ENCODE results near the gene CLRN1. TPM values are rescaled to one million over a fixed set of nuclear protein-coding genes. Genes with fewer than 3 reads are reported as not detected.
A peak's percentile ranks its signal among the peaks of the same experiment; 100 is the strongest.

The CLRN1 gene
- polyA plus RNA-seq, 3 donors: not detected

DNA sequence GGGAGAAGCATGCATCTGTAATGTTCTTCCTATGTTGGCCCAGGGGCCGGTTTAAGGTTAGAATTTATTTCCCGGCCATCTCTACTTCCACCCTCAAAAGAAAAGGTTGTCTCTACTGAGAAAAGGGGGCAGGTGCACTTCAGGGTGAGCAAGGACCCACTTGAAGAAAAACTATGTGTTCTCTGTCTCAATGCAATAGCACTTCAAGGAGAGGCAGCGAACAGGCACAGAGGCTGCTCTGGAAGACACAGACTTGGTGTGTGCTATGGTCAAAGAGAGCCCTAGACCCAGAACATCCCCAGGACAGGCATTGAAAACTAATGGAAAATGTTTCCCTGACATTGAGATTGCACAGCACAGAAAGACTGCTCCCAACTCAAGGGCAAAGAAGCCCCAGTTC is 74.9 kb downstream of the CLRN1 start:
- WGBS (ENCODE audit: insufficient coverage): 100% methylated on average over 1 of the region's 3 CpGs
- Histone ChIP-seq H3K9me3 (replicated peaks in 1 of 2; ENCODE audit: control insufficient read depth in 1 of 2, insufficient read depth in 1 of 2, low read length in 2 of 2) (no peaks in the 10 kb centered on the region), H3K4me1 (ENCODE audit: control insufficient read depth in 1 of 2, insufficient read depth in 2 of 2, low read length in 2 of 2) (peaks cover 9 to 12% of the 10 kb centered on the region in 2 donors), H3K4me3 (replicated peaks in 1 of 3; ENCODE audit: low read depth in 2 of 3, low read length in 3 of 3) (no peak overlapping the region), H3K79me2 (ENCODE audit: insufficient read depth, low read length) (no peaks in the 10 kb centered on the region), H3K4me2 (replicated peaks; ENCODE audit: extremely low read depth, low read length, poor library complexity, severe bottlenecking) (no peak overlapping the region), H3K27me3 (ENCODE audit: control insufficient read depth in 2 of 2, insufficient read depth in 2 of 2, low read length in 2 of 2) (no peaks in the 10 kb centered on the region), H3K9ac (ENCODE audit: insufficient read depth, low read length, poor library complexity, severe bottlenecking) (no peak overlapping the region), H2AFZ (ENCODE audit: insufficient read depth, low read depth, low read length, poor library complexity, severe bottlenecking) (no peak overlapping the region), H3K27ac (ENCODE audit: low read depth in 1 of 2, low read length in 2 of 2) (no peak overlapping the region), H3K36me3 (replicated peaks in 1 of 2; ENCODE audit: control insufficient read depth in 1 of 2, insufficient read depth in 2 of 2, low read length in 2 of 2) (no peaks in the 10 kb centered on the region), H4K20me1 (ENCODE audit: insufficient read depth, low read length) (no peaks in the 10 kb centered on the region)
- H3K27me3 Mint-ChIP-seq (ENCODE audit: low read depth in 3 of 3): peaks cover 0 to 5% (median 0%) of the 10 kb centered on the region in 3 donors
- no peak for DNase-seq
- peaks cover 16% of the 10 kb centered on the region for H3K4me1 Mint-ChIP-seq
- TF ChIP-seq, protein P1, sequence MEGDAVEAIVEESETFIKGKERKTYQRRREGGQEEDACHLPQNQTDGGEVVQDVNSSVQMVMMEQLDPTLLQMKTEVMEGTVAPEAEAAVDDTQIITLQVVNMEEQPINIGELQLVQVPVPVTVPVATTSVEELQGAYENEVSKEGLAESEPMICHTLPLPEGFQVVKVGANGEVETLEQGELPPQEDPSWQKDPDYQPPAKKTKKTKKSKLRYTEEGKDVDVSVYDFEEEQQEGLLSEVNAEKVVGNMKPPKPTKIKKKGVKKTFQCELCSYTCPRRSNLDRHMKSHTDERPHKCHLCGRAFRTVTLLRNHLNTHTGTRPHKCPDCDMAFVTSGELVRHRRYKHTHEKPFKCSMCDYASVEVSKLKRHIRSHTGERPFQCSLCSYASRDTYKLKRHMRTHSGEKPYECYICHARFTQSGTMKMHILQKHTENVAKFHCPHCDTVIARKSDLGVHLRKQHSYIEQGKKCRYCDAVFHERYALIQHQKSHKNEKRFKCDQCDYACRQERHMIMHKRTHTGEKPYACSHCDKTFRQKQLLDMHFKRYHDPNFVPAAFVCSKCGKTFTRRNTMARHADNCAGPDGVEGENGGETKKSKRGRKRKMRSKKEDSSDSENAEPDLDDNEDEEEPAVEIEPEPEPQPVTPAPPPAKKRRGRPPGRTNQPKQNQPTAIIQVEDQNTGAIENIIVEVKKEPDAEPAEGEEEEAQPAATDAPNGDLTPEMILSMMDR (IDR thresholded peaks at IDR 0.05): no peak
- intact Hi-C loops (cut with micrococcal nuclease): no loop called here
- H3K4me3 Mint-ChIP-seq: no peak overlapping the region
- no peak overlapping the region for H3K27ac Mint-ChIP-seq
- peaks cover 0 to 2% (median 0%) of the 10 kb centered on the region in 7 donors for H3K9me3 Mint-ChIP-seq
- no peaks in the 10 kb centered on the region for H3K36me3 Mint-ChIP-seq

DNA sequence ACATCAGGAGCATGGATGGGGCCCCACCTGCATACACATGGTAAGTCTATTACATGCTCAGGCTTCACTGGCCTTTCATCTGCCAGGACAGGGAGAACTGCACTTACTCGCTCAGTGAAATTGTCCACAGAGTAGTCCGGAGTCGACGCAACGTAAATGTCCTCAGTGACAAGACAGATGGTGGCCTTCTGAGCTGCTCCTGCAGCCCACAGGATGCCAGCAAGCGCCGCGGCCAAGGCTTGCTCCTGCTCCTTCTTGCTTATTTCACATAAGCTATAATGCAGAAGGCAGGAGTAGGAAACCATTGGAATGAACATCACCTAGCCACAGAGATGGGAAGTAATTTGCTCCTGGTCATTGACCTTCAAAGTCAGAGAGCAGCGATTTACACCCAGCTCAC is 81.7 kb downstream of the CLRN1 start:
- Mint-ChIP-seq H3K27me3 (ENCODE audit: low read depth in 3 of 3) (peaks cover 0 to 9% (median 1%) of the 10 kb centered on the region in 3 donors), H3K4me1 (peaks cover 53% of the 10 kb centered on the region), H3K27ac (peak overlapping the region; percentile 92 to 99 (median 98)), H3K4me3 (peak overlapping the region in 1 of 2 donors; percentile 51), H3K36me3 (no peaks in the 10 kb centered on the region), H3K9me3 (peaks cover 0 to 6% (median 0%) of the 10 kb centered on the region in 7 donors)
- Histone ChIP-seq H3K79me2 (ENCODE audit: insufficient read depth, low read length) (no peaks in the 10 kb centered on the region), H3K9ac (ENCODE audit: insufficient read depth, low read length, poor library complexity, severe bottlenecking) (peak overlapping the region; percentile 59), H3K9me3 (replicated peaks in 1 of 2; ENCODE audit: control insufficient read depth in 1 of 2, insufficient read depth in 1 of 2, low read length in 2 of 2) (no peaks in the 10 kb centered on the region), H3K36me3 (replicated peaks in 1 of 2; ENCODE audit: control insufficient read depth in 1 of 2, insufficient read depth in 2 of 2, low read length in 2 of 2) (no peaks in the 10 kb centered on the region), H3K4me3 (replicated peaks in 1 of 3; ENCODE audit: low read depth in 2 of 3, low read length in 3 of 3) (peak overlapping the region in 1 of 3 experiments; percentile 44), H4K20me1 (ENCODE audit: insufficient read depth, low read length) (no peaks in the 10 kb centered on the region), H3K27me3 (ENCODE audit: control insufficient read depth in 2 of 2, insufficient read depth in 2 of 2, low read length in 2 of 2) (no peaks in the 10 kb centered on the region), H3K4me1 (ENCODE audit: control insufficient read depth in 1 of 2, insufficient read depth in 2 of 2, low read length in 2 of 2) (peaks cover 42 to 55% of the 10 kb centered on the region in 2 donors), H2AFZ (ENCODE audit: insufficient read depth, low read depth, low read length, poor library complexity, severe bottlenecking) (peak overlapping the region; percentile 35), H3K4me2 (replicated peaks; ENCODE audit: extremely low read depth, low read length, poor library complexity, severe bottlenecking) (peak overlapping the region; percentile 61), H3K27ac (ENCODE audit: low read depth in 1 of 2, low read length in 2 of 2) (peak overlapping the region; percentile 92)
- TF ChIP-seq, protein P1 (IDR thresholded peaks at IDR 0.05): no peak
- 85% methylated on average over 6 of the region's 9 CpGs for WGBS (ENCODE audit: insufficient coverage)
- peak in 1 of 3 donors; percentile 17 for DNase-seq
- intact Hi-C loops (cut with micrococcal nuclease): no loop called here
